CD14-positive monocyte (primary cell): Measurements from ENCODE around the gene AFF2. TPM values are rescaled to one million over a fixed set of nuclear protein-coding genes. Genes with fewer than 3 reads are reported as not detected.

Experiments used
- DNase-seq, 3 donors: peaks; one replicate each; pipeline ENCODE4 v3.0.0-alpha.2; 2011 to 2022
- H2AFZ ChIP-seq: 2 replicates; pipeline ENCODE4 v1.6.0; 2012; ENCODE audit warnings: mild to moderate bottlenecking, low read depth, low read length, inconsistent platforms; ENCODE audit not compliant: insufficient read depth, poor library complexity, severe bottlenecking
- H3K27ac ChIP-seq, 2 donors: 1 replicate in 1 of 2; 2 replicates in 1 of 2; pipeline ENCODE4 v1.5.1; 2012 to 2013; ENCODE audit warnings: low read length in 2 of 2, control low read depth in 1 of 2, inconsistent platforms in 1 of 2, low read depth in 1 of 2, mild to moderate bottlenecking in 1 of 2
- H3K27me3 ChIP-seq, 2 donors: one replicate each; pipeline versions ENCODE4 v1.6.0 to v1.6.1; 2011 to 2013; ENCODE audit warnings: low read length in 2 of 2; ENCODE audit not compliant: control insufficient read depth in 2 of 2, insufficient read depth in 2 of 2
- H3K36me3 ChIP-seq, 2 donors: replicated peaks in 1 of 2; 1 replicate in 1 of 2; 2 replicates in 1 of 2; pipeline versions ENCODE4 v1.5.1 to v1.6.1; 2012 to 2013; ENCODE audit warnings: low read length in 2 of 2, control low read depth in 1 of 2, inconsistent platforms in 1 of 2, mild to moderate bottlenecking in 1 of 2; ENCODE audit not compliant: insufficient read depth in 2 of 2, control insufficient read depth in 1 of 2
- H3K4me1 ChIP-seq, 2 donors: 1 replicate in 1 of 2; 2 replicates in 1 of 2; pipeline versions ENCODE4 v1.5.1 to v1.6.1; 2012 to 2013; ENCODE audit warnings: low read length in 2 of 2, control low read depth in 1 of 2, inconsistent platforms in 1 of 2, mild to moderate bottlenecking in 1 of 2, moderate library complexity in 1 of 2; ENCODE audit not compliant: insufficient read depth in 2 of 2, control insufficient read depth in 1 of 2
- H3K4me2 ChIP-seq: replicated peaks from 2 replicates; pipeline ENCODE3; 2012; ENCODE audit warnings: low read length, moderate library complexity, mild to moderate bottlenecking; ENCODE audit not compliant: poor library complexity, severe bottlenecking; ENCODE audit errors: extremely low read depth
- H3K4me3 ChIP-seq, 3 experiments: fragments of 200-600 bp in 1 of 3; sonication (generic) in 1 of 3; replicated peaks in 1 of 3; 1 replicate in 2 of 3; 2 replicates in 1 of 3; pipeline ENCODE4 v1.5.1; 2011 to 2013; ENCODE audit warnings: low read length in 3 of 3, mild to moderate bottlenecking in 3 of 3, control low read depth in 2 of 3, low read depth in 2 of 3, inconsistent platforms in 1 of 3, moderate library complexity in 1 of 3
- H3K79me2 ChIP-seq: 2 replicates; pipeline ENCODE4 v1.6.0; 2012; ENCODE audit warnings: mild to moderate bottlenecking, control low read depth, inconsistent platforms, low read length, moderate library complexity; ENCODE audit not compliant: insufficient read depth
- H3K9ac ChIP-seq: 2 replicates; pipeline ENCODE4 v1.6.0; 2017; ENCODE audit warnings: low read length, mild to moderate bottlenecking; ENCODE audit not compliant: insufficient read depth, poor library complexity, severe bottlenecking
- H3K9me3 ChIP-seq, 2 donors: replicated peaks in 1 of 2; 1 replicate in 1 of 2; 2 replicates in 1 of 2; pipeline versions ENCODE4 v1.5.1 to v1.6.1; 2012 to 2013; ENCODE audit warnings: low read length in 2 of 2, control low read depth in 1 of 2; ENCODE audit not compliant: control insufficient read depth in 1 of 2, insufficient read depth in 1 of 2
- H4K20me1 ChIP-seq: 2 replicates; pipeline ENCODE4 v1.6.0; 2012; ENCODE audit warnings: mild to moderate bottlenecking, low read length, control low read depth, moderate library complexity; ENCODE audit not compliant: insufficient read depth
- H3K27ac Mint-ChIP-seq, 7 donors: one replicate each; pipeline ENCODE4 v1.8.0; 2020; ENCODE audit warnings: mild to moderate bottlenecking in 7 of 7, mixed read lengths in 7 of 7, moderate library complexity in 6 of 7, inconsistent platforms in 2 of 7
- H3K27me3 Mint-ChIP-seq, 3 donors: one replicate each; pipeline ENCODE4 v1.8.0; 2021 to 2022; ENCODE audit warnings: low read depth in 3 of 3, mild to moderate bottlenecking in 3 of 3, mixed read lengths in 3 of 3, moderate library complexity in 3 of 3, inconsistent platforms in 1 of 3
- H3K36me3 Mint-ChIP-seq, 2 donors: one replicate each; pipeline ENCODE4 v1.8.0; 2020; ENCODE audit warnings: mixed read lengths in 2 of 2, inconsistent platforms in 1 of 2, mild to moderate bottlenecking in 1 of 2
- H3K4me1 Mint-ChIP-seq: one replicate; pipeline ENCODE4 v1.8.0; 2020; ENCODE audit warnings: mild to moderate bottlenecking, mixed read lengths
- H3K4me3 Mint-ChIP-seq, 2 donors: one replicate each; pipeline ENCODE4 v1.8.0; 2020; ENCODE audit warnings: mild to moderate bottlenecking in 2 of 2, mixed read lengths in 2 of 2, moderate library complexity in 1 of 2
- H3K9me3 Mint-ChIP-seq, 7 donors: one replicate each; pipeline ENCODE4 v1.8.0; 2020 to 2022; ENCODE audit warnings: mixed read lengths in 7 of 7, mild to moderate bottlenecking in 6 of 7, moderate library complexity in 6 of 7, inconsistent platforms in 2 of 7
- CTCF ChIP-seq: fragments of 200-600 bp; IDR thresholded peaks from one replicate; pipeline ENCODE4 v1.8.0; 2022; ENCODE audit warnings: antibody characterized with exemption, mild to moderate bottlenecking
- WGBS: methylation state at CpG from one replicate; pipeline ENCODE4 v1.1.5; 2013; ENCODE audit warnings: missing lambda C conversion rate; ENCODE audit not compliant: insufficient coverage; 5-methylcytosine and 5-hydroxymethylcytosine counted together
- intact Hi-C, 2 donors: fragments of 100-400 bp; cut with micrococcal nuclease; formaldehyde crosslinking; loops; one replicate each; pipeline versions ENCODE4 v1.15.0 to v1.15.1; 2023
- polyA plus RNA-seq, 3 donors: library from polyadenylated mRNA; depleted of rRNA in 1 of 3; unstranded in 2 of 3; stranded (reverse) in 1 of 3; fragments of 300-500 nt in 2 of 3; fragments of >200 nt in 1 of 3; fragmentation: Illumina TruSeq in 2 of 3; gene quantifications; 1 replicate in 2 of 3; 2 replicates in 1 of 3; pipeline ENCODE4 v1.2.3, GENCODE V29; 2012 to 2021

AFF2 gene
- polyA plus RNA-seq, 3 donors: 0.07 to 1.1 (median 0.70) TPM

DNA sequence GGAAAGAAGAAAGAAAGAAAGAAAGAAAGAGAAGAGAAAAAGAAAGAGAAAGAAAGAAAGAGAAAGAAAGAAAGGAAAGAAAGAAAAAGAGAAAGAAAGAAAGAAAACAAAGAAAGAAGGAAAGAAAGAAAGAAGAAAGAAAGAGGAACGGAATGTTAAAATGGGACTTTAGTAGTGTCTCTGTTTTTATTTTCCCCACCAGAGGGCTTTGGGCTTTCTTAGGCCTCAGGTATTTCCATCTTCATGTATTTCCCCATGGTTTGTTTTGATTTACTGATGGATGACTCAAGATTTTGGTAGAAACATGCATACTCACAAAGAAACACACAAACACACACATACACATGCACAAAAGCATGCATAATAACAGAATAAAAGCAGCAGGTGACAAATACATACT lies 181.2 kb downstream of the AFF2 start:
- H4K20me1 ChIP-seq: no peaks in the 10 kb centered on the region
- no peak overlapping the region for H3K9ac ChIP-seq
- Mint-ChIP-seq H3K27me3 (no peaks in the 10 kb centered on the region), H3K36me3 (no peaks in the 10 kb centered on the region), H3K4me1 (no peaks in the 10 kb centered on the region), H3K27ac (no peak overlapping the region), H3K4me3 (no peak overlapping the region), H3K9me3 (no peaks in the 10 kb centered on the region)
- no peaks in the 10 kb centered on the region for H3K27me3 ChIP-seq
- WGBS: no CpG with 5 or more reads among the region's 1 CpG
- H2AFZ ChIP-seq: no peak overlapping the region
- H3K9me3 ChIP-seq: no peaks in the 10 kb centered on the region
- no peaks in the 10 kb centered on the region for H3K36me3 ChIP-seq
- H3K4me2 ChIP-seq: no peak overlapping the region
- no peak overlapping the region for H3K4me3 ChIP-seq
- no peak for TF ChIP-seq CTCF
- no peak for DNase-seq
- H3K79me2 ChIP-seq: no peaks in the 10 kb centered on the region
- no peak overlapping the region for H3K27ac ChIP-seq
- H3K4me1 ChIP-seq: no peaks in the 10 kb centered on the region
- intact Hi-C loops: no loop called here

GRCh38 chrX:148682206-148682605 lies 181.8 kb downstream of the AFF2 start:
- H3K9me3 ChIP-seq: no peaks in the 10 kb centered on the region
- H3K9ac ChIP-seq: no peak overlapping the region
- Mint-ChIP-seq H3K27ac (no peak overlapping the region), H3K9me3 (no peaks in the 10 kb centered on the region), H3K4me3 (no peak overlapping the region), H3K36me3 (no peaks in the 10 kb centered on the region), H3K27me3 (no peaks in the 10 kb centered on the region), H3K4me1 (no peaks in the 10 kb centered on the region)
- DNase-seq: no peak
- no peak overlapping the region for H3K4me2 ChIP-seq
- H3K27ac ChIP-seq: no peak overlapping the region
- no peaks in the 10 kb centered on the region for H3K36me3 ChIP-seq
- H2AFZ ChIP-seq: no peak overlapping the region
- no peaks in the 10 kb centered on the region for H4K20me1 ChIP-seq
- H3K27me3 ChIP-seq: no peaks in the 10 kb centered on the region
- no peak overlapping the region for H3K4me3 ChIP-seq
- no peaks in the 10 kb centered on the region for H3K79me2 ChIP-seq
- no peaks in the 10 kb centered on the region for H3K4me1 ChIP-seq
- no peak for TF ChIP-seq CTCF
- intact Hi-C loops: no loop called here
- WGBS: no CpG with 5 or more reads among the region's 4 CpGs
